ENCODE measurements around the gene LHFPL2.

The LHFPL2 gene

DNA sequence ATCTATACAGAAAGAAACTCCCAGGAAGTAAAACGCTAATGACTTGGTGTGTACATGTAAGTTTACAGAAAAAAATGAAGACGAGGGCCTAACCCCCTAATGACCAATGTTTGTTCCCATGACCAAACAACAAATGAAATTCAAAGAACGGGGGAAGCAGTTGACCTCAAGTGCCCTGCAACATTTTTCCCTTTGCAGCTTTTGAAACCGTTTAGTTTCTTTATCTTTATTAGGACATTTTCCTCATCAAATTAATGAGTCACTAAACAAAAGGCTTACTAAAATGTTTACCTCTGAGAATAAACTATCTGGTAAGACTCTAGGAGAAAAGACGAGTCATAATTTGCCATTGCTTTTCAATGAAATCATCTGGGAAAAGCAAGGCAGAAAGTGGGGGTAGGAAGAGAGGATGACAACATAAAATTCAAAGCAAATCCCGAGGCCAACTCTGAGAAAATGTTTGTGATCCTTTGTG lies 57.4 kb downstream of the LHFPL2 start:
- CTCF ChIA-PET = interaction anchor here (0.6 to 0.9 kb wide), 2 partner anchors 15 to 271 kb away, joined by 3 read pairs; no protein-coding TSS in a partner anchor
- DNase-seq (ENCODE audit: low read depth, low spot score) = no peak
- TF ChIP-seq, protein P1, sequence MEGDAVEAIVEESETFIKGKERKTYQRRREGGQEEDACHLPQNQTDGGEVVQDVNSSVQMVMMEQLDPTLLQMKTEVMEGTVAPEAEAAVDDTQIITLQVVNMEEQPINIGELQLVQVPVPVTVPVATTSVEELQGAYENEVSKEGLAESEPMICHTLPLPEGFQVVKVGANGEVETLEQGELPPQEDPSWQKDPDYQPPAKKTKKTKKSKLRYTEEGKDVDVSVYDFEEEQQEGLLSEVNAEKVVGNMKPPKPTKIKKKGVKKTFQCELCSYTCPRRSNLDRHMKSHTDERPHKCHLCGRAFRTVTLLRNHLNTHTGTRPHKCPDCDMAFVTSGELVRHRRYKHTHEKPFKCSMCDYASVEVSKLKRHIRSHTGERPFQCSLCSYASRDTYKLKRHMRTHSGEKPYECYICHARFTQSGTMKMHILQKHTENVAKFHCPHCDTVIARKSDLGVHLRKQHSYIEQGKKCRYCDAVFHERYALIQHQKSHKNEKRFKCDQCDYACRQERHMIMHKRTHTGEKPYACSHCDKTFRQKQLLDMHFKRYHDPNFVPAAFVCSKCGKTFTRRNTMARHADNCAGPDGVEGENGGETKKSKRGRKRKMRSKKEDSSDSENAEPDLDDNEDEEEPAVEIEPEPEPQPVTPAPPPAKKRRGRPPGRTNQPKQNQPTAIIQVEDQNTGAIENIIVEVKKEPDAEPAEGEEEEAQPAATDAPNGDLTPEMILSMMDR (IDR thresholded peaks at IDR 0.05; ENCODE audit: insufficient read depth, low read length, missing control alignments) = no peak
- H3K4me3 ChIP-seq (ENCODE audit: low read depth, low read length) = no peak overlapping the region
- POLR2A ChIA-PET = no interaction called here

DNA sequence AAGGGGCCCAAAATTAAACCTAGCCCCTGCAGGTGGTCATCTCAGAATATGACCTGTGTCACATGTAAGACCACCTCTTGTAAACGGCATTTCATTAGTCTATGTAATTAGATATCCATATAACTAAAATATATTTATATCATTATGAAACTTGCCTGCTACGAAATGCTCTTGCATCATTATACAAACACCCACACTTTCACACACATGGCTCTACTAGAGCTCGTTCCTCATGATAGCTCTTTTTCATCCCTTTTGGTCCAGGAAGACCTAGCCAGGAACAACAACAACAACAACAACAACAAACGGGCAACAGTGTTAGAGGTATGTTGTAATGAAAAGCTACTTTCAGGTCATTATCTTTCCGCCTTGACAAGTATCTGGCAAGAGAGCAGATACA lies 58.6 kb downstream of the LHFPL2 start:
- TF ChIP-seq, protein P1 (IDR thresholded peaks at IDR 0.05; ENCODE audit: insufficient read depth, low read length, missing control alignments) = no peak
- no peak for DNase-seq (ENCODE audit: low read depth, low spot score)
- H3K4me3 ChIP-seq (ENCODE audit: low read depth, low read length) = no peak overlapping the region
- ChIA-PET CTCF (interaction anchor here (0.6 kb wide), 1 partner anchor 82 kb away, joined by 3 read pairs; no protein-coding TSS in a partner anchor), POLR2A (no interaction called here)

DNA sequence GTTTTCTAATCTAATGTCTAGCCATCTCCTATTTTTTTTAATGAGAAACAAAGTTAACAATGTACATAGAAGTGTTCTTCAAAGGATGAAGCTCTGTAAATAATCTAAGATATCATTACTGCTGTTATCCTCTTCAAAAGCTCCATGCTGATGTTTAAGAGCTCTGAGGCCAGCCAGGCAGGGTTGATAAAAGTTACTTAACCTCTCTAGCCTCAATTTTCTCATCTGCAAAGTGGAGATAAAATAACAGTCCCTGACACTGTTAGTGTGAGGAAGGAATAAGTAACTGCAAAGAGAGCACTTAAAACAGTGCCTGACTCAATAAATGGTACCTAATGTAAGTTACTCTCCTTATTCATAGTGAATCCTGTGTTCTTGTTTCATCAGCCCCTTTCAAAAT lies 60.1 kb downstream of the LHFPL2 start:
- DNase-seq (ENCODE audit: low read depth, low spot score) = no peak
- POLR2A ChIA-PET = no interaction called here
- H3K4me3 ChIP-seq (ENCODE audit: low read depth, low read length) = no peak overlapping the region
- CTCF ChIA-PET = interaction anchor here (0.8 to 1.3 kb wide), 4 partner anchors 9 to 121 kb away, joined by 3 to 4 read pairs (median 3); no protein-coding TSS in a partner anchor
- TF ChIP-seq, protein P1 (IDR thresholded peaks at IDR 0.05; ENCODE audit: insufficient read depth, low read length, missing control alignments) = no peak

DNA sequence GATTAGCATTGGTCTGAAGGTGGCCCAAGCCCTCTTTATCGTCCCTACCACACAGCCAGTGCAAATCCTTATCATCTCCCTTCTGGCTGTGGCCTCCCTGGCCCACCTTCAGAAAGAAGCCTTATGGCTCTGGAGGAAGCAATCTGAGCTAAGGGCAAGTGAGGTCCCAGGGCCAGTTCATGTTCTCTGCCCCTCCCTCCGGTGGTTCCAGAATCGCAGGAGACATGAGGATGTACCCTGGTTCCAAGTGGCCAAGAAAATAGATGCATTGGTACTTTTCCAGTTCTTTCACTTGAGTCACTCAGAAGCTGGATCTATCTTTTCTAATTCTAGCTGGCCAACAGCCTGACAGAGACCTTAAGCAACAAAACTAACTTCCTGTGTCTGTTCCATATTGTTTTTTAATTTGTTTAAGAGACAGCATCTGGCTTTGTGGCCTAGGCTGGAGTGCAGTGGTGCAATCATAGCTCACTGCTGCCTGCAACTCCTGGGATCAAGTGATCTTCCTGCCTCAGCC lies 60.7 kb downstream of the LHFPL2 start:
- CTCF ChIA-PET = interaction anchor here (0.8 to 1.3 kb wide), 4 partner anchors 9 to 120 kb away, joined by 3 to 4 read pairs (median 3); no protein-coding TSS in a partner anchor
- POLR2A ChIA-PET = no interaction called here
- H3K4me3 ChIP-seq (ENCODE audit: low read depth, low read length) = no peak overlapping the region
- TF ChIP-seq, protein P1 (IDR thresholded peaks at IDR 0.05; ENCODE audit: insufficient read depth, low read length, missing control alignments) = no peak
- DNase-seq (ENCODE audit: low read depth, low spot score) = no peak

DNA sequence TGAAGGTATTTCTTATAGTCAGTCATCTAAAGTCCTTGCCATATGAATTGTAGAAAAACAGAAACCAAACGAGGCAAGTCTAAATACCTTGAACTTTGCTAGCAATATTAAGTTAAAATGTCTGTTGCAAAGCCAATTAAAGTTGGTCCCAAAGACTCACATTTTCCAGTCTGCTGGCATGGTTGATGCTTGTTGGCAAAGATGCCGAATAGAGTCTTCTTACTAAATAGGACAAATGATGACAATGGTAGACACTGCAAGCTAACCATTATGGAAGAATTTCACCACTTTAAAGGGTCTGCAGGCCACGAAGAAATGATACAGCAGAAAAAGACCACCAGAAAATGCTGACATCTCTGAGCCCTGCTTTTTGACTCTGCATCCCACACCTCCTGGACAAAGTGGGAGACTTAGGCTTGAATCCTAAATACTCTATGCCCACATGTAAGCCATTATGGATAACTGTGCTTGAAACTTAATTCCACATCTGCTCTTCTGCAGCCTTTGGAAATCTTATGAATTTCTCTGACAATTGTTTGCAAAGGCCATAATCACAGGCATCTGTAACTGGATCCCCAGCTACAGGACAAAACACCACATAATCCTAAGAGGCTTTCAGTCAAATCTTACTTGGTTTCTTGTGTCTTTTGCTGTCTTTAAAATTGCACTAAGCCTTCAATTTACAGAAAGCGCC lies 61.3 kb downstream of the LHFPL2 start:
- ChIA-PET CTCF (interaction anchor here (1.0 kb wide), 2 partner anchors 120 to 362 kb away, joined by 3 to 4 read pairs; no protein-coding TSS in a partner anchor), POLR2A (no interaction called here)
- no peak overlapping the region for H3K4me3 ChIP-seq (ENCODE audit: low read depth, low read length)
- no peak for DNase-seq (ENCODE audit: low read depth, low spot score)
- TF ChIP-seq, protein P1 (IDR thresholded peaks at IDR 0.05; ENCODE audit: insufficient read depth, low read length, missing control alignments) = no peak

DNA sequence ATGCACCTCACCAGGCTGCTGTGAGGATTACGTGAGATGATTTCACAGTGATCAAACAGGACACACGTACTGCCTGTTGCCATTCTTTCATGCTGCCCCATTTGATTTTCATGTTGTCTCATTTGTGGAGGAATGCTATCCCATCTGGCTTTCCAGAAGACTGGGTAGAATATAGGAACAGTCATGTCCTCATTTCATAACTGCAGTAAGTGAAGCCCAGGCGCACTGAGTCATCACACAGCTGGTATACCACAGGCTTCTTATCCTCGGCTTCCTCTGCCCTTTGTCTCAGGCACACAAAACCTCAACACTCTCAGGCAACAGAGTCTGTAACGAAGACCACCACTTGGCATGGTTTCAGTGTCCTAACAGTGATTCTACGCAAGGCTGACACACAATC lies 62.3 kb downstream of the LHFPL2 start:
- no peak overlapping the region; the same call in 1 of the 2 replicates for H3K4me3 ChIP-seq (ENCODE audit: low read depth, low read length)
- TF ChIP-seq, protein P1 (IDR thresholded peaks at IDR 0.05; ENCODE audit: insufficient read depth, low read length, missing control alignments) = no peak
- DNase-seq (ENCODE audit: low read depth, low spot score) = peak; percentile 98
- ChIA-PET POLR2A (interaction anchor here (0.6 to 1.2 kb wide), 2 partner anchors 8 to 121 kb away, joined by 3 to 4 read pairs; no protein-coding TSS in a partner anchor), CTCF (interaction anchor here (1.0 to 1.4 kb wide), 2 partner anchors 22 to 363 kb away, joined by 3 read pairs; no protein-coding TSS in a partner anchor)

All from AG04449 (cell line).